GM19099 (cell line): ENCODE results near the gene IMMP2L.

Source experiments
- POLR2A ChIP-seq: IDR thresholded peaks from 3 replicates; pipeline ENCODE4 v1.6.1; 2011; ENCODE audit warnings: low read depth; ENCODE audit not compliant: insufficient read length; ENCODE audit errors: extremely low read depth

IMMP2L gene

GRCh38 chr7:111071556-111071955 lies 490.7 kb downstream of the IMMP2L start:
- TF ChIP-seq POLR2A = no peak

GRCh38 chr7:111068618-111069017 lies 493.7 kb downstream of the IMMP2L start:
- TF ChIP-seq POLR2A = no peak

DNA sequence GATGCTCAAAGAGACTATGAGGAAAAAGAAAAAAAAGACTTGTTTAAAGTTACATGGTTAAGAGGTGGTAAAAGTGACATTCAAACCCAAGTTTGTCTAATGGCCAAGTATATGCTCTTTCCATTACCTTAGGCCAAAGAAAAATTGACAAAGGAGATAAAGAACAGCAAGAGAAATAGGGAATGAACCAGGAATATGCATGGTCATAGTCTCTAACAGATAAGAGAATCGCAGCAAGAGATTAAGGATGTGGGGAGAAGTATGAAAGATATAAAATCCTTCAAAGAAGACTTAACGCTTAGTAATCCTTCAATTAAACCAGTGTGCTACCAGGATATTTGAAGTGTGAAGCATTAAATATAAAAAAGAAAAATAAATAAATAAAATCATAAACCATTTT lies 494.6 kb downstream of the IMMP2L start:
- no peak for TF ChIP-seq POLR2A

DNA sequence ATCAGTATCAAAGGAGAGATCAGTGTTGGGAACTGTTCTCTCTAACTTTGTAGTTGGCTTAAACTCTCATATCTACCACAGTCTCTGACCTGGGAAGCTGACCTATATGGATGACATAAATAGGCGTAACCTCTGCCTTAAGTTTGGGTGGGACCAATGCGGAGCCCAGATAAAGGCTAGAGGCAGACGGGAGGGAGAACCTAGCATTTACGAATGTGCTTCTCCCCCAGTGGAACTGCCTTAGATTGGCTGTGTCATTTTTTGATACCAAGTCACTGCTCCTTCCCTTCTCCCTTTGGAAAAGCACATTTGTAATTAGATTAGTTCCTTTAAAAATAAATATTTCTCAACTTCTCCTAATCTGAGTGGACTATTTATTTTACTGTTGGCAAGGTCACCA lies 495.0 kb downstream of the IMMP2L start:
- TF ChIP-seq POLR2A = no peak

DNA sequence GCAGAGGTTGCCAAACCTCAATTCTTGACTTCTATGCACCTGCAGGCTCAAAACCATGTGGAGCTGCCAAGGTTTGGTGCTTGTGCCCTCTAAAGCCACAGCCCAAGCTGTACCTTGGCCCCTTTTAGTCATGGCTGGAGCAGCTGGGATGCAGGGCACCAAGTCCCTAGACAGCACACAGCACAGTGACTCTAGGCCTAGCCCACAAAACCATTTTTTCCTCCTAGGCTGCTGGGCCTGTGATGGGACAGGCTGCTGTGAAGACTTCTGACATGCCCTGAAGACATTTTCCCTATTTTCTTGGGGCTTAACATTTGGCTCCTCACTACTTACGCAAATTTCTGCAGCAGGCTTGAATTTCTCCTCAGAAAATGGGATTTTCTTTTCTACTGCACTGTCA lies 499.1 kb downstream of the IMMP2L start:
- TF ChIP-seq POLR2A = no peak

- no peak for TF ChIP-seq POLR2A
These were observed 502.5 kb downstream of the IMMP2L start for GRCh38 chr7:111059833-111060232.

DNA sequence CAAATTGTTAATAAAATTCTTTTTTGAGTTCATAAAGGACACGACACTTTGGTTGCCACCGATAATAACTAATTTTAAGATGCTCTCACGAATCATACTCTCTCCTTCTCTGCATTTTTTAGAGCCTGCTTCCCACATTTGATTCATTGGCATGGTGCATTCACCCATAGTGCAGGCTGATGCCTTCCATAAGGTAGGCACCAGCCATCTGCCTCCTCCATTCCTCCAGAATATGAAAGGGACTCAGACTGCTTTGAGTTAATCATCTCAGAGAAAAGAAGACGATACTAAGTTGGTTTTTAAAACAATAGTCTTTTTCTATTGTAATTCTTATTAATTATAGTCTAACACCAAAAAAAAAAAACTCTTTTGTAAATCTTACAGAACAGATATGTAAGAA lies 505.2 kb downstream of the IMMP2L start:
- no peak for TF ChIP-seq POLR2A

DNA sequence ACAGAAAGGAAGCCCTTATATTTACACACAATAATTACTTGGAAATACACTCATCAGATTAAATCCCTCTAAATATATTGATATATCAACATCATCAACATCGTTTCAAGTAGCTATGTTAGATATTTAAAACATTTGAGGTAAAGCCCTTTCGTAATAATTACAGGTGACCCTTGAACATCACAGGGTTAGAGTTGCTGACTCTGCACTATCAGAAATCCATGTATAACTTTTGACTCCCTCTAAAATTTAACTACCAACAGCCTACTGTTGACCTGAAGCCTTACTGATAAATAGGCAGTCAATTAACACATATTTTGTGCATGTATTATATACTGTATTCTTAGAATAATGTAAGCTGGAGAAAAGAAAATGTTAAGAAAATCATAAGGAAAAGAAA lies 505.9 kb downstream of the IMMP2L start:
- no peak for TF ChIP-seq POLR2A

GRCh38 chr7:111053035-111053434 lies 509.3 kb downstream of the IMMP2L start:
- no peak for TF ChIP-seq POLR2A

DNA sequence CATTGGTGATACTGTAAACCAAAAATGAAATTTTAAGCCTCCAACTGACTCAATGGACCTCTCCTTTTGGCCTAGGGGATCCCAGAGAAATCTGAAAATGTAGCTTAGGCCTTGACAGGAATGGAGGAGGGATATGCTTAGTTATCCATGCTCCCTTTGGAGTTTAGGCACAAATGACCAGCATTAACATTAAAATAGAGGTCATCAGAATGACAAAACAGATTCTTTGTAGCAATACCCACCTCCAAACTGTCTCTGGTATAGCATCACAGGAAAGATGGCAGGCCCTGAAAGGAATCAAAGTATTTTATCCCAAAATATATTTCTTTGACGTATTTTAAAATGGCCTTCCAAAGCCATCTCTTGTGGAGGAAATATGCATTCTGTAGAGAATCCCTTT lies 510.5 kb downstream of the IMMP2L start:
- TF ChIP-seq POLR2A = no peak

DNA sequence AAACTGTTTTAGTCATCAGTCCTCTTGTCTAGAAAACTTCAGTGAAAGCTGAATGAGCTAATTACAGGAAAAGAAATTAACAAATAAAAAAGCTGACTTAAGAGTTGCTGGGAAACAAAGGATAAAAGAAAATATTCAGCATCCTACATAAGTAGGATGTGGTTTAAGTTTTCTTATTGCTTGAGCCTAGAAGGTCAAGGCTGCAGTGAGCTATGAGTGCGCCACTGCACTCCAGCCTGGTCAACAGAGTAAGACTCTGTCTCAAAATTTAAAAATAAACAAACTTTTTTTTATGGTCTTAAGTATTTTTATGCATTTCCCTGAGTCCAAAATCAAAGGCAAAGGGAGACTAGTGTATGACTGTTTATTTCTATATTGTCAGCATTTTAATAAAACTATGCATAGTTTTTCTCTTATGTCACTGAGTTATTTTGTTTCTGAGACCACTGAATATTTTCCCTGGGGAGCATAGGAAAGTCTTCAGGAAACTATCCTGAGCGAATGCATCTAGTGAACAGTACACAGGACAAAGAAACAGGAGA lies 511.3 kb downstream of the IMMP2L start:
- TF ChIP-seq POLR2A = no peak

- no peak for TF ChIP-seq POLR2A
These were observed 512.2 kb downstream of the IMMP2L start for GRCh38 chr7:111049971-111050680.

DNA sequence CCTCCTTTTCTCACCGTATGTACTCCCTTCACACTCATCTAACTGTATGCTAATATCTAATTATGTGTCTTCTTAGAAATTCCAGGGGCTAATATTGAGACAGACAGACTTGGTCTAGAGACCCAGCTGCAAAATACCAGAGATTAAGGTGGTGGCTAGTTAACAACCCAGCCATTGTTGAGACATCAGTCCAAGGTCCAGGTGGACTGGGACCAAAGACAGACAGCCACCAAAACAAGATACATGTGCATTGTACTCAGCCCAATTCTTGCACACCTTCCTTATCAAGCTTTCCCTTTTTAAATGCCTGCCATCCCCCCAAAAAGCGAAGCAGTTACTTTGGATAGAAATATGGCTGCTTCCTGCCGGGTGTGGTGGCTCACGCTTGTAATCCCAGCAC lies 514.7 kb downstream of the IMMP2L start:
- no peak for TF ChIP-seq POLR2A

GRCh38 chr7:111045449-111045848 lies 516.8 kb downstream of the IMMP2L start:
- TF ChIP-seq POLR2A = no peak

- no peak for TF ChIP-seq POLR2A
These were observed 518.7 kb downstream of the IMMP2L start for GRCh38 chr7:111043561-111043960.

DNA sequence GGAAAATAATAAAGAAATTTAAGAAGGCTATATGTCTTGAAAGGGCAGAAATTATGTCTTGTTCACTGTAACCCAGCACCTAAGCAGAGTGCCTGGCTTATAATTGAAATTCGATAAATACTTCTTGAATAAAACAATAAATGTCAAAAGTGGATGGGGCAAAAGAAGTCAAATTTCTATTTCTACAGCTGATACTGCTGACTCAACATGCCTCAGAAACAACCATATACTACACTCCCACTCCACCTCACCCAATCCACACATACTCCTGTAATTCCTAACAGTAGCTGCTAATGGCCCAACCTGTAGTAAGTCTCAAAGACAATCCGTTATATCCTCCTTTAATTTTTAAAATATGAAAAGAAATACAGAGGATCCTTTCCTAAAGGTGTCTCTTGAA lies 519.5 kb downstream of the IMMP2L start:
- no peak for TF ChIP-seq POLR2A

- TF ChIP-seq POLR2A = no peak
These were observed 520.7 kb downstream of the IMMP2L start for GRCh38 chr7:111041577-111041976.

GRCh38 chr7:111038185-111038584 lies 524.1 kb downstream of the IMMP2L start:
- no peak for TF ChIP-seq POLR2A

- no peak for TF ChIP-seq POLR2A
These were observed 530.4 kb downstream of the IMMP2L start for GRCh38 chr7:111031916-111032315.
